Fibroblast of upper back skin (primary cell): ENCODE data around the gene SFRP2.

Experiments used
- DNase-seq: peaks from one replicate; pipeline ENCODE4 v3.0.0-alpha.2; 2013

SFRP2 gene

GRCh38 chr4:153788413-153789276, at the start of gene SFRP2:
Gene SFRP2, minus strand, starts transcription at chr4:153789083. Its CDS starts 248 bp downstream, at chr4:153788835.
- DNase-seq = no peak

GRCh38 chr4:153838564-153838963, 49.7 kb upstream of the SFRP2 start:
- no peak for DNase-seq

GRCh38 chr4:153834901-153835300, 46.0 kb upstream of the SFRP2 start:
- no peak for DNase-seq

GRCh38 chr4:153832720-153833287, 43.9 kb upstream of the SFRP2 start:
- no peak for DNase-seq

- no peak for DNase-seq
These were observed 43.2 kb upstream of the SFRP2 start for GRCh38 chr4:153832054-153832453.

- DNase-seq = no peak
These were observed 42.4 kb upstream of the SFRP2 start for GRCh38 chr4:153831245-153831644.

GRCh38 chr4:153825691-153826090, 36.8 kb upstream of the SFRP2 start:
- peak; percentile 47 for DNase-seq

GRCh38 chr4:153825126-153825525, 36.2 kb upstream of the SFRP2 start:
- DNase-seq = no peak

- DNase-seq = peak; percentile 58
These were observed 35.6 kb upstream of the SFRP2 start for GRCh38 chr4:153824501-153824900.

GRCh38 chr4:153823483-153823882, 34.6 kb upstream of the SFRP2 start:
- no peak for DNase-seq

GRCh38 chr4:153822316-153822715, 33.4 kb upstream of the SFRP2 start:
- no peak for DNase-seq

GRCh38 chr4:153817466-153817865, 28.6 kb upstream of the SFRP2 start:
- DNase-seq = no peak

GRCh38 chr4:153816542-153816941, 27.7 kb upstream of the SFRP2 start:
- no peak for DNase-seq

- DNase-seq = no peak
These were observed 25.9 kb upstream of the SFRP2 start for GRCh38 chr4:153814789-153815188.

GRCh38 chr4:153809916-153810810, 21.3 kb upstream of the SFRP2 start:
- no peak for DNase-seq

- DNase-seq = no peak
These were observed 20.4 kb upstream of the SFRP2 start for GRCh38 chr4:153809307-153809706.

- no peak for DNase-seq
These were observed 19.3 kb upstream of the SFRP2 start for GRCh38 chr4:153808175-153808574.

- DNase-seq = no peak
These were observed 17.2 kb upstream of the SFRP2 start for GRCh38 chr4:153806073-153806472.

GRCh38 chr4:153804722-153805121, 15.8 kb upstream of the SFRP2 start:
- no peak for DNase-seq

GRCh38 chr4:153799694-153800074, 10.8 kb upstream of the SFRP2 start:
- DNase-seq = no peak

GRCh38 chr4:153798901-153799693, 10.2 kb upstream of the SFRP2 start:
- no peak for DNase-seq

- no peak for DNase-seq
These were observed 9.5 kb upstream of the SFRP2 start for GRCh38 chr4:153798420-153798819.

GRCh38 chr4:153794006-153794405, 5.1 kb upstream of the SFRP2 start:
- DNase-seq = no peak
